HUES6 (cell line): ENCODE data around the gene LRP2.

Experiments used
- H3K27ac ChIP-seq: 2 replicates; pipeline ENCODE4 v1.7.0; 2013; ENCODE audit warnings: low read depth, mild to moderate bottlenecking, low read length, inconsistent platforms
- H3K27me3 ChIP-seq: 2 replicates; pipeline ENCODE4 v1.6.1; 2013; ENCODE audit warnings: low read length; ENCODE audit not compliant: control insufficient read depth, insufficient read depth
- H3K36me3 ChIP-seq: 2 replicates; pipeline ENCODE4 v1.6.1; 2013; ENCODE audit warnings: low read length; ENCODE audit not compliant: control insufficient read depth, insufficient read depth
- H3K4me1 ChIP-seq: 2 replicates; pipeline ENCODE4 v1.6.1; 2013; ENCODE audit warnings: low read length; ENCODE audit not compliant: control insufficient read depth, insufficient read depth
- H3K4me3 ChIP-seq: 2 replicates; pipeline ENCODE4 v1.5.1; 2013; ENCODE audit warnings: low read depth, low read length
- H3K9ac ChIP-seq: one replicate; pipeline ENCODE4 v1.6.1; 2013; ENCODE audit warnings: mild to moderate bottlenecking, low read length
- H3K9me3 ChIP-seq: 2 replicates; pipeline ENCODE4 v1.6.1; 2013; ENCODE audit warnings: low read depth, low read length; ENCODE audit not compliant: control insufficient read depth, insufficient read depth

Gene LRP2

GRCh38 chr2:169089182-169089581, 273.2 kb downstream of the LRP2 start:
- Histone ChIP-seq H3K27me3 (no peaks in the 10 kb centered on the region), H3K4me1 (no peaks in the 10 kb centered on the region), H3K4me3 (no peak overlapping the region), H3K9ac (no peak overlapping the region), H3K9me3 (no peaks in the 10 kb centered on the region), H3K36me3 (no peaks in the 10 kb centered on the region), H3K27ac (no peak overlapping the region)

DNA sequence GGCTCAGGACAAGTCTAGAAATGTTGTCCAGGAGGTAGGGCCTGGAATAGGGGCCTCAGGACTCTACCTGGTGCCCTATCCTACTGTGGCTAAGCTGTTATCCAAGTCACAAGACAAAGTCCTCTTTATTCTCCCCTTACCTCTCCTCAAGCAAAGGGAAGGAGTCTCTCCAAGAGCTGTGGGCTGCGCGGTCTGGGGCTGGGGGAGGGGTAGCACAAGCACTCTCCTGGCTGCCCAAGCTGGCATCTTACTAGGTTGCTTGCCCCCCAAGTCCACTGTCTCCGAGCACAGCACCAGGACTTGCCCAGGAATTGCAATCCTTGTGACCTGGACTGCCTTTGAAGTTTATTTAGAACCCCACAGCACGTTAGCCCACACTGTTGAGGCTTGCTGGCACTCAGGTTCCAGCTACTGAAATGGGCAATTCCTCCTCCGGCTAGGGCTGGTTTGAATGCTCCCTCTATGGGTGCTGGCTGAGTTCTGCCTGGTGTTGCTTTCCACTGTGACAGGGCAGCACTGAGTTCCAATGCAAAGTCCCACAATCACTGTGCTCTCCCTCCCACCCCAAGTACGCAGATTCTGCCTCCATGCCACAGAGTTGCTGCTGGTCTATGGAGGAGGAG, 274.5 kb downstream of the LRP2 start:
- H3K4me3 ChIP-seq, result no peak overlapping the region
- H3K27ac ChIP-seq, result no peak overlapping the region
- no peaks in the 10 kb centered on the region for H3K4me1 ChIP-seq
- no peaks in the 10 kb centered on the region for H3K27me3 ChIP-seq
- no peaks in the 10 kb centered on the region for H3K9me3 ChIP-seq
- H3K9ac ChIP-seq, result no peak overlapping the region
- H3K36me3 ChIP-seq, result no peaks in the 10 kb centered on the region

DNA sequence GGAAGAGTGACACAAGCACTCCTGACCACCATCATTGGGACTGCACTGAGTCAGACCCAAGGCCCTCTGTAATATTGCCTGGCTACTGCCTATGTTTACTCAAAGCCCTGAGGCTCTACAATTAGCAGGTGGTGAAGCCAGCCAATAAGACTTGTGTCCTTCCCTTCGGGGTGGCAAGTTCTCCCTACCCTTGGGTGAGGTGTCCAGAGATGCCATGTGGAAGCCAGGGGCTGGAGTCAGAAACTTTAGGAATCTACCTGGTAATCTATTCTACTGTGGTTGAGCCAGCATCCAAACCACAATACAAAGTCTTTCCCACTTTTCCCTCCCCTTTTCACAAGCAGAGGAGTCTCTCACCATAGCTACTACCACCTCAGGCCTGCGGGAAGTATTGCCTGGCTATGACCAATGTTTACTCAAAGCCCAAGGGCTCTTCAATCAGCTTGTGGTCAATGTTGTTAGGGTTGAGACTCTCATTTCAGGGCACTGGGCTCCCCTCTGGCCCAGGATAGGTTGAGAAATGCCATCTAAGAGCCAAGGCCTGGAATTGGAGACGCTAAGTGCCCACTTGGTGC, 275.4 kb downstream of the LRP2 start:
- Histone ChIP-seq H3K4me1 (no peaks in the 10 kb centered on the region), H3K27ac (no peak overlapping the region), H3K9me3 (no peaks in the 10 kb centered on the region)

DNA sequence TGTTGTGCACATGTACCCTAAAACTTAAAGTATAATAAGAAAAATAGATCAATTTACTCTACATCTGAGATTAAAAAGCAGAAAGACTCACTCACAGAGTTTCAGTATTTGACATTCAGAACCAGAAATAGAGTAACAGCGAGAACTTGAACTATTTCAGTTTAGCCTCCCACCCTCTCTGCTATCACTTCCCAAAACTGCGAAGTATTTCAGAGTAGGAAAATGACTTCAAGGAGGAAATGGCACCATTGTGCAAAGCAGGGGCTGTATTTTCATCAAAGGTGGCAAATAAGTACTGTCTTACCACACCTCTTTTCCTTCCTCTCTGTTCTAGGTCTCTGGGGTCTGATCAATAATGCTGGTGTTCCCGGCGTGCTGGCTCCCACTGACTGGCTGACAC, 279.3 kb downstream of the LRP2 start:
- H3K27me3 ChIP-seq, result no peaks in the 10 kb centered on the region
- no peaks in the 10 kb centered on the region for H3K9me3 ChIP-seq
- H3K4me3 ChIP-seq, result no peak overlapping the region
- no peaks in the 10 kb centered on the region for H3K36me3 ChIP-seq
- no peak overlapping the region for H3K9ac ChIP-seq
- no peak overlapping the region for H3K27ac ChIP-seq
- H3K4me1 ChIP-seq, result no peaks in the 10 kb centered on the region

More for the DNA sequence above, 275.4 kb downstream of the LRP2 start:
- no peak overlapping the region for H3K4me3 ChIP-seq
- H3K27me3 ChIP-seq, result no peaks in the 10 kb centered on the region
- H3K36me3 ChIP-seq, result no peaks in the 10 kb centered on the region
- no peak overlapping the region for H3K9ac ChIP-seq

DNA sequence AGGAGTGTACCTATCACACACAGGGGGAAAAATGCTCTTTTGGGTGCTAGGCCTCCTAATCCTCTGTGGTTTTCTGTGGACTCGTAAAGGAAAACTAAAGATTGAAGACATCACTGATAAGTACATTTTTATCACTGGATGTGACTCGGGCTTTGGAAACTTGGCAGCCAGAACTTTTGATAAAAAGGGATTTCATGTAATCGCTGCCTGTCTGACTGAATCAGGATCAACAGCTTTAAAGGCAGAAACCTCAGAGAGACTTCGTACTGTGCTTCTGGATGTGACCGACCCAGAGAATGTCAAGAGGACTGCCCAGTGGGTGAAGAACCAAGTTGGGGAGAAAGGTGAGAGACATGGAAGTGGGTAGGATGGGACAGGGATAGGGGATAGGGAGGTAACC, 280.8 kb downstream of the LRP2 start:
- H3K4me3 ChIP-seq, result no peak overlapping the region
- no peaks in the 10 kb centered on the region for H3K36me3 ChIP-seq
- no peaks in the 10 kb centered on the region for H3K9me3 ChIP-seq
- no peak overlapping the region for H3K9ac ChIP-seq
- no peaks in the 10 kb centered on the region for H3K4me1 ChIP-seq
- no peak overlapping the region for H3K27ac ChIP-seq
- no peaks in the 10 kb centered on the region for H3K27me3 ChIP-seq

DNA sequence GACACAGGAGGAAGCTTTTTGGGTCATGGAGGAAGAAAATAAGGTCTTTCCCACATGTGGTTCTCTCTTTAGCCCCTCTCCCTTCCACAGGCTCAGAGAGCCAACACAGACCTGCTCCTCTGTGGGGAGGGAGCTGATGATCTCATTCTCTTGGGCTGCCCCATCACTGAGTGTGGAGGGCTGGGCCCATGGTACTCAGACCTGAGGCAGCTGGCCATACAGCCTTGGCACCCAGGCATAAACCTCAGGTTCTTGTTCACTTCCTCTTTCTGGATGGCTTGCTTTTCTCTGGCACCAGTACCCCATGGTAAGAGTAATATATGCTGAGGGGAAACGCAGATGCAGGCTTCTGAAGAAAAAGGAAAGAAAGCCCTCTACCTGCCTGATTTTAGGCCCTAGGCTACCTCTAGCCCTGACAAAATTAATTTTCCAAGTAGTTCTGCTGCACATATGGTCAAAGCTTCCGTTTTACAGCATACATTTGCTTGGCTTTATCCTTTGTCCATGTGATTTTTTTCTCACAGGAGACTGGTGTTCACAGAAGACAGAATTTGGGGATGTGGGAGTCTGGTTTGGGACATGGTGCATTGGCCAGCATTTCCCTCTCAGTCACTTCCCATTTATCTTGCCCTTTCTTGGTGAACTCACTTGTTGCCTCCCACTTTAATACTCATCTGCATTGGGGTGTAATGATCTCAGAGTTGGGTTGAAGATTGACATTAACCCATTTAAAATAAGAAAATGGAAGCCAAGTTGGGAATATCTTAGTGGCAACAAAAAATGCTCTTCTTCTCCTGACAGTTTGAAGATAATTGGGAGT, 281.9 kb downstream of the LRP2 start:
- no peaks in the 10 kb centered on the region for H3K9me3 ChIP-seq
- no peaks in the 10 kb centered on the region for H3K4me1 ChIP-seq
- H3K27ac ChIP-seq, result no peak overlapping the region
- no peak overlapping the region for H3K4me3 ChIP-seq
- no peaks in the 10 kb centered on the region for H3K36me3 ChIP-seq
- no peak overlapping the region for H3K9ac ChIP-seq
- H3K27me3 ChIP-seq, result no peaks in the 10 kb centered on the region

GRCh38 chr2:169077674-169078240, 284.6 kb downstream of the LRP2 start:
- Histone ChIP-seq H3K9ac (no peak overlapping the region), H3K36me3 (no peaks in the 10 kb centered on the region), H3K9me3 (no peaks in the 10 kb centered on the region), H3K4me1 (no peaks in the 10 kb centered on the region), H3K4me3 (no peak overlapping the region), H3K27ac (no peak overlapping the region), H3K27me3 (no peaks in the 10 kb centered on the region)
